GM12878 (cell line): Measurements from ENCODE around the gene ANK2. TPM values are rescaled to one million over a fixed set of nuclear protein-coding genes. Genes with fewer than 3 reads are reported as not detected.

ENCODE experiments used
- ATAC-seq: fragments of 200-7000 bp; cut with Tn5 transposase; 3 replicates; pipeline ENCODE4 v1.9.1; 2020; ENCODE audit warnings: mild to moderate bottlenecking, moderate library complexity
- BruUV-seq: library from RNA; stranded (reverse); fragments of 400-500 nt; replicated peaks from 2 replicates; lab custom pipeline; 2021; lab: Mats Ljungman, UMichigan
- CTCF ChIA-PET: fragments of 300-600 bp; sonication (Branson Sonifier 250); formaldehyde crosslinking; extraction: SDS; loops from one replicate; lab custom pipeline; 2021; ENCODE audit warnings: inconsistent platforms; lab: Yijun Ruan, JAX
- POLR2A ChIA-PET: fragments of 350-600 bp; formaldehyde crosslinking; extraction: SDS; loops from one replicate; lab custom pipeline; 2021; ENCODE audit warnings: inconsistent platforms; lab: Charles Lee
- RAD21 ChIA-PET: fragments of 300-600 bp; sonication (Branson Sonifier 250); formaldehyde crosslinking; loops from one replicate; lab custom pipeline; 2023; ENCODE audit warnings: antibody characterized with exemption; ENCODE audit not compliant: unreplicated experiment; lab: Charles Lee
- SMC1A ChIA-PET: fragments of 300-600 bp; sonication (Branson Sonifier 250); formaldehyde crosslinking; loops from one replicate; lab custom pipeline; 2023; ENCODE audit not compliant: unreplicated experiment, uncharacterized antibody; lab: Charles Lee
- DNase-seq: peaks from one replicate; pipeline ENCODE4 v3.0.0-alpha.2; 2011; ENCODE audit warnings: low read depth, low spot score
- FAIRE-seq: peaks from 3 replicates; lab custom pipeline; 2011; peaks lifted over from hg19 to GRCh38; lab: Jason Lieb, UNC
- H2AFZ ChIP-seq: 2 replicates; pipeline ENCODE4 v1.6.0; 2011; ENCODE audit warnings: low read depth, low read length, control low read depth; ENCODE audit not compliant: control insufficient read depth
- H3K27ac ChIP-seq: 2 replicates; pipeline ENCODE4 v1.5.1; 2011; ENCODE audit warnings: control low read depth; ENCODE audit not compliant: control insufficient read depth, insufficient read depth
- H3K27me3 ChIP-seq, 2 experiments: replicated peaks in 1 of 2; 2 replicates each; pipeline versions ENCODE4 v1.6.0 to v1.6.1; 2011; ENCODE audit warnings: low read length in 1 of 2; ENCODE audit not compliant: control insufficient read depth in 2 of 2, insufficient read depth in 2 of 2
- H3K36me3 ChIP-seq, 2 experiments: 2 replicates each; pipeline ENCODE4 v1.5.1; 2011; ENCODE audit warnings: low read length in 1 of 2; ENCODE audit not compliant: control insufficient read depth in 2 of 2, insufficient read depth in 2 of 2
- H3K4me1 ChIP-seq: 2 replicates; pipeline ENCODE4 v1.6.1; 2011; ENCODE audit warnings: mild to moderate bottlenecking, low read length, moderate library complexity, mixed read lengths; ENCODE audit not compliant: control insufficient read depth, insufficient read depth
- H3K4me2 ChIP-seq: 2 replicates; pipeline ENCODE4 v1.6.0; 2011; ENCODE audit warnings: control low read depth; ENCODE audit not compliant: control insufficient read depth, insufficient read depth
- H3K4me3 ChIP-seq: fragments of 200-600 bp; sonication (generic); 2 replicates; pipeline ENCODE4 v1.5.1; 2016
- H3K79me2 ChIP-seq: 2 replicates; pipeline ENCODE4 v1.6.0; 2011; ENCODE audit warnings: low read length; ENCODE audit not compliant: control insufficient read depth, insufficient read depth
- H3K9ac ChIP-seq: 2 replicates; pipeline ENCODE4 v1.8.0; 2011; ENCODE audit warnings: low read length, control low read depth, mixed read lengths; ENCODE audit not compliant: control insufficient read depth, insufficient read depth
- H3K9me3 ChIP-seq: replicated peaks from 3 replicates; pipeline ENCODE4 v1.5.1; 2011; ENCODE audit warnings: mild to moderate bottlenecking, low read length; ENCODE audit not compliant: control insufficient read depth, insufficient read depth
- H4K20me1 ChIP-seq: 2 replicates; pipeline ENCODE4 v1.6.0; 2011; ENCODE audit not compliant: control insufficient read depth, insufficient read depth
- CEBPB ChIP-seq, 2 experiments: fragments of 150-350 bp in 1 of 2; IDR thresholded peaks; 2 replicates each; pipeline ENCODE4 v1.6.1; 2012 to 2014; ENCODE audit warnings: low read depth in 2 of 2, low read length in 2 of 2, borderline replicate concordance in 1 of 2, inconsistent platforms in 1 of 2
- ESRRA ChIP-seq: IDR thresholded peaks from 2 replicates; pipeline ENCODE4 v1.6.1; 2012; ENCODE audit warnings: mild to moderate bottlenecking, low read length, improper control_type of control experiment
- MTA3 ChIP-seq: IDR thresholded peaks from 2 replicates; pipeline ENCODE4 v1.6.1; 2012; ENCODE audit warnings: low read length, inconsistent platforms, borderline replicate concordance
- NFIC ChIP-seq: IDR thresholded peaks from 2 replicates; pipeline ENCODE4 v1.6.1; 2012; ENCODE audit warnings: low read depth, mild to moderate bottlenecking, inconsistent platforms, low read length, moderate library complexity
- NRF1 ChIP-seq: conservative IDR thresholded peaks from 2 replicates; pipeline ENCODE4 v1.6.1; 2011; ENCODE audit warnings: mild to moderate bottlenecking, low read depth, low read length, improper control_type of control experiment
- SREBF2 ChIP-seq: IDR thresholded peaks from 2 replicates; pipeline ENCODE4 v1.6.1; 2012; ENCODE audit warnings: mild to moderate bottlenecking, low read length
- SUPT20H ChIP-seq: IDR thresholded peaks from 2 replicates; pipeline ENCODE4 v1.6.1; 2011; ENCODE audit warnings: low read depth, mild to moderate bottlenecking, low read length, moderate library complexity, borderline replicate concordance; ENCODE audit not compliant: control insufficient read depth
- SUZ12 ChIP-seq: fragments of 200-600 bp; sonication (generic); IDR thresholded peaks from one replicate; pipeline ENCODE4 v1.6.1; 2018; ENCODE audit warnings: antibody characterized with exemption, mild to moderate bottlenecking; ENCODE audit not compliant: unreplicated experiment
- WGBS: methylation state at CpG from one replicate; pipeline ENCODE4 v1.1.6; 2016; ENCODE audit warnings: low lambda C conversion rate; ENCODE audit not compliant: insufficient replicate concordance, insufficient coverage; ENCODE audit errors: missing lambda C conversion rate; 5-methylcytosine and 5-hydroxymethylcytosine counted together
- in situ Hi-C: fragments of 300-500 bp; cut with MboI; formaldehyde crosslinking; loops from 9 replicates; pipeline ENCODE4 v1.14.3; 2018; ENCODE audit warnings: mixed read lengths
- intact Hi-C: fragments of 100-400 bp; cut with micrococcal nuclease; formaldehyde crosslinking; loops from one replicate; pipeline ENCODE4 v1.14.2; 2022; ENCODE audit not compliant: unreplicated experiment
- polyA plus RNA-seq, 11 experiments: library from polyadenylated mRNA; depleted of rRNA in 4 of 11; unstranded in 6 of 11; stranded (reverse) in 5 of 11; fragments of >200 nt; fragmentation: Nextera tagmentation in 4 of 11; fragmentation: Illumina TruSeq in 1 of 11; extraction: Ambion mirVana in 4 of 11; extraction: Trizol in 1 of 11; gene quantifications; 1 replicate in 1 of 11; 2 replicates in 10 of 11; pipeline versions ENCODE4 v1.2.1 to v1.2.3, GENCODE V29; 2011 to 2016; ENCODE audit warnings: inconsistent platforms in 2 of 11, missing spikeins in 2 of 11, low read depth in 1 of 11
- total RNA-seq, 4 experiments: library from RNA; depleted of rRNA in 3 of 4; stranded (reverse); fragments of >200 nt in 3 of 4; fragmentation: Illumina TruSeq in 1 of 4; extraction: Trizol in 1 of 4; gene quantifications; 2 replicates each; pipeline versions ENCODE4 v1.2.1 to v1.2.3, GENCODE V29; 2013 to 2021
- TF ChIP-seq, protein P1 (sequence below): fragments of 450-650 bp; IDR thresholded peaks from 2 replicates; pipeline ENCODE4 v1.6.1; 2017; ENCODE audit warnings: borderline replicate concordance
- TF ChIP-seq, protein P2 (sequence below): fragments of 450-650 bp; formaldehyde crosslinking; IDR thresholded peaks from 2 replicates; pipeline ENCODE4 v1.4.0; 2020; ENCODE audit warnings: mild to moderate bottlenecking, moderate library complexity
- TF ChIP-seq, protein P3 (sequence below): IDR thresholded peaks from 2 replicates; pipeline ENCODE4 v1.6.1; 2011; ENCODE audit warnings: borderline replicate concordance, low read depth, mild to moderate bottlenecking, moderate library complexity, low read length; ENCODE audit not compliant: insufficient read depth, poor library complexity, severe bottlenecking
- TF ChIP-seq, protein P4 (sequence below): fragments of 450-650 bp; IDR thresholded peaks from 2 replicates; pipeline ENCODE4 v1.6.1; 2017; ENCODE audit warnings: mild to moderate bottlenecking, moderate library complexity

ANK2 gene
- total and polyA plus RNA-seq, 10 of the 15 experiments (the other 5 are each of a cell fraction or from before 2014, with no cell fraction given): 1.6 to 13.0 (median 4.1) TPM

DNA sequence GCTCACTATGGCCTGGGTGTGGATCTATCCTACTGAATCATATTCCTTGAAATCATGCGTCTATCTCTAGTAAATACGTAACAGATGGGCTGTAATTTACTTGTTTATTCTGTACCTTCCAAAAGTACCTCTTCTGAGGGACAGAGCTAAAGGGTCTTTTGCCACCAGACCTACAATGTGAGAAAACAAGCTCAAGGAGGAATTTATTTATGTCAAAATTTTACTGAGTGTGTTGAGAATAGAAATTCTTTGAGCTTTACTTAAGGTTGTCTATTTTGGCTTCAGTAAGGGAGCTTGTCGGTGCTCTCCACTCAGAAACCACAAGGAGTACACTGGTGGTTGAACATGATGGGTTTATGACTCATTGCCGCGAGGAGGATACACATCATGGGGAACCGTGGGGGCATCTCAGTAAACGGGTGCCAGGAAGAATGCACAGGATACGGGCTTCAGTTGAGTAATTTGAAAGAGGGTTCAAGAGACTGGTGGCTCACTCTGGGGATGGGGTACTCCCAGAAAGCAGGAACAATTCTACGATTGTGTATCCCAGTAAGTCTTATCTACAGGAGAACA, 3.0 kb downstream of the ANK2 start:
- Histone ChIP-seq H3K4me1 (no peaks in the 10 kb centered on the region), H3K79me2 (no peaks in the 10 kb centered on the region), H3K27ac (no peak overlapping the region), H2AFZ (no peak overlapping the region), H3K4me2 (no peak overlapping the region), H3K9me3 (no peaks in the 10 kb centered on the region), H3K27me3 (no peaks in the 10 kb centered on the region), H4K20me1 (no peaks in the 10 kb centered on the region), H3K9ac (no peak overlapping the region), H3K4me3 (no peak overlapping the region), H3K36me3 (no peaks in the 10 kb centered on the region)
- DNase-seq: peak; percentile 47
- 22% methylated on average over 9 of the region's 9 CpGs for WGBS
- ChIA-PET POLR2A (no interaction called here), RAD21 (no interaction called here), SMC1A (interaction anchor here (0.6 to 1.8 kb wide), 8 partner anchors 10 to 512 kb away, joined by 3 to 5 read pairs (median 4); no protein-coding TSS in a partner anchor), CTCF (interaction anchor here (1.0 to 2.0 kb wide), 4 partner anchors 9 to 101 kb away, joined by 3 to 5 read pairs (median 4); no protein-coding TSS in a partner anchor)
- intact Hi-C loops (no loop called here), in situ Hi-C loops (no loop called here)
- no TSS peak for BruUV-seq
- ATAC-seq: peak; percentile 98
- peak; percentile 66 for FAIRE-seq
- TF ChIP-seq NRF1 (no peak), SUPT20H (no peak), SUZ12 (no peak), CEBPB (IDR thresholded peaks at IDR 0.05; ENCODE audit: borderline replicate concordance in 1 of 2, low read depth in 2 of 2, low read length in 2 of 2) (no peak), MTA3 (peak; percentile 35; the same call in 1 of the 2 replicates), SREBF2 (no peak), ESRRA (no peak), NFIC (peak; percentile 74)
- TF ChIP-seq, protein P1, sequence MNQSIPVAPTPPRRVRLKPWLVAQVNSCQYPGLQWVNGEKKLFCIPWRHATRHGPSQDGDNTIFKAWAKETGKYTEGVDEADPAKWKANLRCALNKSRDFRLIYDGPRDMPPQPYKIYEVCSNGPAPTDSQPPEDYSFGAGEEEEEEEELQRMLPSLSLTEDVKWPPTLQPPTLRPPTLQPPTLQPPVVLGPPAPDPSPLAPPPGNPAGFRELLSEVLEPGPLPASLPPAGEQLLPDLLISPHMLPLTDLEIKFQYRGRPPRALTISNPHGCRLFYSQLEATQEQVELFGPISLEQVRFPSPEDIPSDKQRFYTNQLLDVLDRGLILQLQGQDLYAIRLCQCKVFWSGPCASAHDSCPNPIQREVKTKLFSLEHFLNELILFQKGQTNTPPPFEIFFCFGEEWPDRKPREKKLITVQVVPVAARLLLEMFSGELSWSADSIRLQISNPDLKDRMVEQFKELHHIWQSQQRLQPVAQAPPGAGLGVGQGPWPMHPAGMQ: no peak
- TF ChIP-seq, protein P2, sequence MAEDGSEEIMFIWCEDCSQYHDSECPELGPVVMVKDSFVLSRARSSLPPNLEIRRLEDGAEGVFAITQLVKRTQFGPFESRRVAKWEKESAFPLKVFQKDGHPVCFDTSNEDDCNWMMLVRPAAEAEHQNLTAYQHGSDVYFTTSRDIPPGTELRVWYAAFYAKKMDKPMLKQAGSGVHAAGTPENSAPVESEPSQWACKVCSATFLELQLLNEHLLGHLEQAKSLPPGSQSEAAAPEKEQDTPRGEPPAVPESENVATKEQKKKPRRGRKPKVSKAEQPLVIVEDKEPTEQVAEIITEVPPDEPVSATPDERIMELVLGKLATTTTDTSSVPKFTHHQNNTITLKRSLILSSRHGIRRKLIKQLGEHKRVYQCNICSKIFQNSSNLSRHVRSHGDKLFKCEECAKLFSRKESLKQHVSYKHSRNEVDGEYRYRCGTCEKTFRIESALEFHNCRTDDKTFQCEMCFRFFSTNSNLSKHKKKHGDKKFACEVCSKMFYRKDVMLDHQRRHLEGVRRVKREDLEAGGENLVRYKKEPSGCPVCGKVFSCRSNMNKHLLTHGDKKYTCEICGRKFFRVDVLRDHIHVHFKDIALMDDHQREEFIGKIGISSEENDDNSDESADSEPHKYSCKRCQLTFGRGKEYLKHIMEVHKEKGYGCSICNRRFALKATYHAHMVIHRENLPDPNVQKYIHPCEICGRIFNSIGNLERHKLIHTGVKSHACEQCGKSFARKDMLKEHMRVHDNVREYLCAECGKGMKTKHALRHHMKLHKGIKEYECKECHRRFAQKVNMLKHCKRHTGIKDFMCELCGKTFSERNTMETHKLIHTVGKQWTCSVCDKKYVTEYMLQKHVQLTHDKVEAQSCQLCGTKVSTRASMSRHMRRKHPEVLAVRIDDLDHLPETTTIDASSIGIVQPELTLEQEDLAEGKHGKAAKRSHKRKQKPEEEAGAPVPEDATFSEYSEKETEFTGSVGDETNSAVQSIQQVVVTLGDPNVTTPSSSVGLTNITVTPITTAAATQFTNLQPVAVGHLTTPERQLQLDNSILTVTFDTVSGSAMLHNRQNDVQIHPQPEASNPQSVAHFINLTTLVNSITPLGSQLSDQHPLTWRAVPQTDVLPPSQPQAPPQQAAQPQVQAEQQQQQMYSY (CRISPR knock-in tag): no peak
- TF ChIP-seq, protein P3, sequence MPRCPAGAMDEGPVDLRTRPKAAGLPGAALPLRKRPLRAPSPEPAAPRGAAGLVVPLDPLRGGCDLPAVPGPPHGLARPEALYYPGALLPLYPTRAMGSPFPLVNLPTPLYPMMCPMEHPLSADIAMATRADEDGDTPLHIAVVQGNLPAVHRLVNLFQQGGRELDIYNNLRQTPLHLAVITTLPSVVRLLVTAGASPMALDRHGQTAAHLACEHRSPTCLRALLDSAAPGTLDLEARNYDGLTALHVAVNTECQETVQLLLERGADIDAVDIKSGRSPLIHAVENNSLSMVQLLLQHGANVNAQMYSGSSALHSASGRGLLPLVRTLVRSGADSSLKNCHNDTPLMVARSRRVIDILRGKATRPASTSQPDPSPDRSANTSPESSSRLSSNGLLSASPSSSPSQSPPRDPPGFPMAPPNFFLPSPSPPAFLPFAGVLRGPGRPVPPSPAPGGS: no peak
- TF ChIP-seq, protein P4, sequence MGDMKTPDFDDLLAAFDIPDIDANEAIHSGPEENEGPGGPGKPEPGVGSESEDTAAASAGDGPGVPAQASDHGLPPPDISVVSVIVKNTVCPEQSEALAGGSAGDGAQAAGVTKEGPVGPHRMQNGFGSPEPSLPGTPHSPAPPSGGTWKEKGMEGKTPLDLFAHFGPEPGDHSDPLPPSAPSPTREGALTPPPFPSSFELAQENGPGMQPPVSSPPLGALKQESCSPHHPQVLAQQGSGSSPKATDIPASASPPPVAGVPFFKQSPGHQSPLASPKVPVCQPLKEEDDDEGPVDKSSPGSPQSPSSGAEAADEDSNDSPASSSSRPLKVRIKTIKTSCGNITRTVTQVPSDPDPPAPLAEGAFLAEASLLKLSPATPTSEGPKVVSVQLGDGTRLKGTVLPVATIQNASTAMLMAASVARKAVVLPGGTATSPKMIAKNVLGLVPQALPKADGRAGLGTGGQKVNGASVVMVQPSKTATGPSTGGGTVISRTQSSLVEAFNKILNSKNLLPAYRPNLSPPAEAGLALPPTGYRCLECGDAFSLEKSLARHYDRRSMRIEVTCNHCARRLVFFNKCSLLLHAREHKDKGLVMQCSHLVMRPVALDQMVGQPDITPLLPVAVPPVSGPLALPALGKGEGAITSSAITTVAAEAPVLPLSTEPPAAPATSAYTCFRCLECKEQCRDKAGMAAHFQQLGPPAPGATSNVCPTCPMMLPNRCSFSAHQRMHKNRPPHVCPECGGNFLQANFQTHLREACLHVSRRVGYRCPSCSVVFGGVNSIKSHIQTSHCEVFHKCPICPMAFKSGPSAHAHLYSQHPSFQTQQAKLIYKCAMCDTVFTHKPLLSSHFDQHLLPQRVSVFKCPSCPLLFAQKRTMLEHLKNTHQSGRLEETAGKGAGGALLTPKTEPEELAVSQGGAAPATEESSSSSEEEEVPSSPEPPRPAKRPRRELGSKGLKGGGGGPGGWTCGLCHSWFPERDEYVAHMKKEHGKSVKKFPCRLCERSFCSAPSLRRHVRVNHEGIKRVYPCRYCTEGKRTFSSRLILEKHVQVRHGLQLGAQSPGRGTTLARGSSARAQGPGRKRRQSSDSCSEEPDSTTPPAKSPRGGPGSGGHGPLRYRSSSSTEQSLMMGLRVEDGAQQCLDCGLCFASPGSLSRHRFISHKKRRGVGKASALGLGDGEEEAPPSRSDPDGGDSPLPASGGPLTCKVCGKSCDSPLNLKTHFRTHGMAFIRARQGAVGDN: no peak
